ENCODE measurements around the gene OR2T10.
"Not testable (repeated sequence)": the region's sequence is repeated elsewhere in the genome, so short reads cannot be mapped to it uniquely, and the experiment has no call there.

The OR2T10 gene

DNA sequence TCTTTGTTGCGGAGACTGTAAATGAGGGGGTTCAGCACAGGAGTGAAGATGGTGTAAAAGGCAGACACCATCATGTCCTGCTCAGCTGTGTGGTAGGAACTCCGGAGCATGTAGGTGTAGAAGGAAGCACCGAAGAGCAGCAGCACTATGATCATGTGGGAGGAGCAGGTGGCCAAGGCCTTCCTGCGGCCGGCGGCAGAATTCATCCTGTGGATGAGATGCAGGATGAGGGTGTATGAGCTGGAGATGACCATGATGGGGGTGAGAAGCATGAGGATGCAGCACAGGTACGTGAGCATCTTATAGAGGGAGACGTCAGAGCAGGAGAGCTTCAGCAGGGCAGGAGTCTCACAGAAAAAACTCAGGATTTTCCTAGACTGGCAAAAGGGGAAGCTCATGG lies 23.6 kb downstream of the OR2T10 start:
- ATAC-seq; H3K27ac Mint-ChIP-seq; H3K4me1 Mint-ChIP-seq; DNase-seq; H3K4me3 Mint-ChIP-seq; H3K9me3 Mint-ChIP-seq; H3K36me3 Mint-ChIP-seq (ENCODE audit: low read depth); H3K27me3 Mint-ChIP-seq: not testable (repeated sequence)

DNA sequence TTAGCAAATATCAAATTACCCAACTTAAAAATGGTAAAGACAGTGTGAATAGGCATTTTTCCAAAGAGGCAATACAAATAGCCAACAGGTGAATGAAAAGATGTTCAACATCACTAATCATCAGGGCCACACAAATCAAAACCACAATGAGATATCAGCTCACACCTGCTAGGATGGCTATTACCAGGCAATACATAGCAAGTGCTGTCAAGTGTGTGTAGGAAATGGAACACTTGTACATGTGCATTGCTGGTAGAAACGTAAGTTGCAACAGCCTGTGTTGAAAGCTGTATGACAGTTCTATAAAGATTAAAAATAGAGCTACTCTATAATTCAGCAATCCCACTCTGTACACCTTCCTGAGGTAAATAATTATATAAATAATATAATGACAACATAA lies 25.5 kb downstream of the OR2T10 start:
- DNase-seq; ATAC-seq; H3K9me3 Mint-ChIP-seq; H3K27me3 Mint-ChIP-seq; H3K27ac Mint-ChIP-seq; H3K36me3 Mint-ChIP-seq (ENCODE audit: low read depth); H3K4me1 Mint-ChIP-seq; H3K4me3 Mint-ChIP-seq: not testable (repeated sequence)

DNA sequence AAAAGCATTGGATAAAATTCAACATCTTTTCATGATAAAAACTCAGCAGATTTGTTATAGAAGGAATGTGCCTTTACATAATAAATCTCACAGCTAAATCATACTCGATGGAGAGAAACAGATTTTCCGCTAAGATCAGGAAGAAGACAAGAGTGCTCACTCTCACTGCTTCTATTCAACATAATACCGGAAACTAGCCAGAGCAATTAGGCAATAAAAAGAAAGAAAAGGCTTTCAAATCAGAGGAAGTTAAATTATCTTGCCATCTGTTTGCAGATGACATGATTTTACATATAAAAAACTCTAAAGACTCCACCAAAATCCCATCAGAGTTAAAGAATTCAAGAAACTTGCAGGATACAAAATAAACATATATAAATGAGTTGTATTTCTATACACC lies 26.7 kb downstream of the OR2T10 start:
- ATAC-seq; H3K27ac Mint-ChIP-seq; DNase-seq; H3K36me3 Mint-ChIP-seq (ENCODE audit: low read depth); H3K4me3 Mint-ChIP-seq; H3K9me3 Mint-ChIP-seq; H3K4me1 Mint-ChIP-seq; H3K27me3 Mint-ChIP-seq: not testable (repeated sequence)

- H3K4me3 Mint-ChIP-seq, H3K9me3 Mint-ChIP-seq, H3K27ac Mint-ChIP-seq: not testable (repeated sequence)
Observed at GRCh38 chr1:248569049-248569448, 28.5 kb downstream of the OR2T10 start.

DNA sequence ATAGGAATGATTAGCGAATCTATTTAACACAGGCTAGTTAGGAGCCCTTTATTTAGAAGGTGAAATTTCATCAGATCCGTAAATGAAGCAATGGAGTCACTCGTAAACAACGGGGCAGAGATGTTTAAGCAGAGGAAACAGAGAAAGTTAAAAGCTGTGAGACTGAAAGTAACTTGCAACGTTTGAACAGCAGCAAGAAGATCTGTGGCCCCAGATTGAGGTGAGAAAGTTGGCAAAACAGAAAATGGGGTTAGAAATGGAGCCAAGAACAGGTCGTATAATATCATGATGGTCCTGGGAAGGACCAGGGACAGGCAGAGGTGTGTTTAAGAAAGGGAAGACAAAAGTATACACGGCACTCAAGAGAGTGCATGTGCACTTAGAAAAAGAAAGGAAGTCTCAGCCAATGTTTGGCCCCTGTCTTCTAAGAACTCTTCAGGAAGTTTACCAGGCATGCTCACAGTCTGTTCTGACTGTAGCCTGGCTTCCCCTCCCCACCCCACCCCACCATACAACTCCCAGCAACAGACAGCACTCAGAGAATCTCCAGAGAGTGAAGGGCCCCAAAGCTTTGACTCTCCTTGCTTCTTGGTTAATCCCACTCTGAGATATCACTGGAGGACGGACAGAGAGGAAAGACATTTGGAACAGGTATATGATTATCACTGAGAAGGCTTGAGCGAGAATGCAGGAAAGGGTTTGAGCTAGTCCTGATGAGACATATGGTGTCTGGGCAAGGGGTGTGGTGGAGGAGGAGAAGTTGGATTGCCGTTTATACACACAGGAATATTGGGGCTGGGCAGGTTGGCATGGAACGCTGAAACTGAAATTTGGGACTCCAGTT lies 31.7 kb downstream of the OR2T10 start:
- not testable (repeated sequence) for H3K27me3 Mint-ChIP-seq; DNase-seq; H3K36me3 Mint-ChIP-seq (ENCODE audit: low read depth); H3K9me3 Mint-ChIP-seq
- Mint-ChIP-seq H3K4me3 (peak overlapping the region; percentile 82), H3K27ac (peak overlapping the region; percentile 96), H3K4me1 (peaks cover 16% of the 10 kb centered on the region)
- peak; percentile 82 for ATAC-seq

More at GRCh38 chr1:248569049-248569448, 28.5 kb downstream of the OR2T10 start:
- peaks cover 16% of the 10 kb centered on the region for H3K4me1 Mint-ChIP-seq
- H3K27me3 Mint-ChIP-seq; DNase-seq; ATAC-seq; H3K36me3 Mint-ChIP-seq (ENCODE audit: low read depth): not testable (repeated sequence)

GRCh38 chr1:248562672-248563071 lies 34.8 kb downstream of the OR2T10 start, which contains the start of gene OR2T29:
Gene OR2T29, minus strand, starts transcription at chr1:248562772. Its CDS starts 3,281 bp downstream, at chr1:248559491.
- DNase-seq; H3K36me3 Mint-ChIP-seq (ENCODE audit: low read depth); H3K9me3 Mint-ChIP-seq; H3K27me3 Mint-ChIP-seq; ATAC-seq; H3K4me3 Mint-ChIP-seq; H3K27ac Mint-ChIP-seq: not testable (repeated sequence)
- peaks cover 16% of the 10 kb centered on the region for H3K4me1 Mint-ChIP-seq

GRCh38 chr1:248551027-248551426 lies 46.5 kb downstream of the OR2T10 start:
- H3K9me3 Mint-ChIP-seq; H3K27me3 Mint-ChIP-seq; H3K36me3 Mint-ChIP-seq (ENCODE audit: low read depth); H3K4me1 Mint-ChIP-seq; ATAC-seq; DNase-seq; H3K4me3 Mint-ChIP-seq; H3K27ac Mint-ChIP-seq: not testable (repeated sequence)

GRCh38 chr1:248547383-248547782 lies 50.1 kb downstream of the OR2T10 start:
- H3K4me1 Mint-ChIP-seq; H3K4me3 Mint-ChIP-seq; H3K27me3 Mint-ChIP-seq; ATAC-seq; H3K27ac Mint-ChIP-seq; H3K36me3 Mint-ChIP-seq (ENCODE audit: low read depth); DNase-seq; H3K9me3 Mint-ChIP-seq: not testable (repeated sequence)
